Measurements from ENCODE around the gene C1QTNF5.

DNA sequence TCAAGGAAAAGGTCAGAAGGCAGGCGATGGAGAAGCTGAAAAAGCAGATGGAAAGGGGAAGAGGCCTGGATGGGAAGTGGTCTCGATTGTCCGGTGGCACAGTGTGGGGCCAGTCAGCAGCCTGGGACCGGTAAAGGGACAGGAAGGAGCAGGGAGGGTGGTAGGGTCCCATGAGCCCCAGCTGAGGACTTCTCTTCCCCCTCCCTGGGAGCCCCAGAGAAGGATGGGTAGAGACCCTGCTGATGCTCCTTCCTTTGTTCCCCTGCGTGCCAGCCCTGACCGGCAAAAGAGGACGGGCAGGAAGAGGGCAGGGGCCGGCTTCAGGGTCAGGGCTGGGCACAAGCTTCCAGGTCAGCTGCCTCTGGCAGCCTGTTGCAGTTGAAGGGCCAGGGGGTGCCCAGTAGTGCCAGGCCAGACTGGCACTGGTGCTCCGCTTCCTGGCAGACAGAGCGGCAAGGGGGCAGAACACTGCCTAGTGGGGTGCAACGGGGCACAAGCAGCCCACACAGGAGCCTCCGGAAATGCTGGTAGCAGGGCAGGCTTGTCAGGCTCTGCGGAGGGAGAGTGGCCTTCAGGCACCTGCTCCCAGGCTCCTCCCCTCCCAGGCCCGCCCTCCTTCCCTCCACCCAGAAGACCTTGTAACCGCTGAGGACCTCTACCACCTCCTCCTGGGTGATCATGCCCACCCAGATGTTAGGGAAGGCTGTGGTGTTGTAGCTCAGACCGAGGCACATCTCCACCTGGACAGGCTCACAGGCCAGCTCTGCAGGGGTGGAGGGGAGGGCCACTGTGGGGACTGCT, 739 bp upstream of the C1QTNF5 start:
- TF ChIP-seq, protein P1, sequence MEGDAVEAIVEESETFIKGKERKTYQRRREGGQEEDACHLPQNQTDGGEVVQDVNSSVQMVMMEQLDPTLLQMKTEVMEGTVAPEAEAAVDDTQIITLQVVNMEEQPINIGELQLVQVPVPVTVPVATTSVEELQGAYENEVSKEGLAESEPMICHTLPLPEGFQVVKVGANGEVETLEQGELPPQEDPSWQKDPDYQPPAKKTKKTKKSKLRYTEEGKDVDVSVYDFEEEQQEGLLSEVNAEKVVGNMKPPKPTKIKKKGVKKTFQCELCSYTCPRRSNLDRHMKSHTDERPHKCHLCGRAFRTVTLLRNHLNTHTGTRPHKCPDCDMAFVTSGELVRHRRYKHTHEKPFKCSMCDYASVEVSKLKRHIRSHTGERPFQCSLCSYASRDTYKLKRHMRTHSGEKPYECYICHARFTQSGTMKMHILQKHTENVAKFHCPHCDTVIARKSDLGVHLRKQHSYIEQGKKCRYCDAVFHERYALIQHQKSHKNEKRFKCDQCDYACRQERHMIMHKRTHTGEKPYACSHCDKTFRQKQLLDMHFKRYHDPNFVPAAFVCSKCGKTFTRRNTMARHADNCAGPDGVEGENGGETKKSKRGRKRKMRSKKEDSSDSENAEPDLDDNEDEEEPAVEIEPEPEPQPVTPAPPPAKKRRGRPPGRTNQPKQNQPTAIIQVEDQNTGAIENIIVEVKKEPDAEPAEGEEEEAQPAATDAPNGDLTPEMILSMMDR (IDR thresholded peaks at IDR 0.05; ENCODE audit: control extremely low read depth in 1 of 3, insufficient read depth in 1 of 3, low read depth in 1 of 3, low read length in 3 of 3) = no peak
- no peak for TF ChIP-seq SP1 (IDR thresholded peaks at IDR 0.05; ENCODE audit: low read depth, low read length)
- no peak for TF ChIP-seq POLR2A (IDR thresholded peaks at IDR 0.05; ENCODE audit: control extremely low read depth in 1 of 2, low read depth in 2 of 2, low read length in 2 of 2)
- TF ChIP-seq RAD21 (IDR thresholded peaks at IDR 0.05 in 1 of 2, conservative IDR thresholded peaks at IDR 0.05 in 1 of 2; ENCODE audit: low read depth in 2 of 2, low read length in 2 of 2) = no peak
- no peak for TF ChIP-seq JUND (IDR thresholded peaks at IDR 0.05; ENCODE audit: low read length)
- TF ChIP-seq, protein P2, sequence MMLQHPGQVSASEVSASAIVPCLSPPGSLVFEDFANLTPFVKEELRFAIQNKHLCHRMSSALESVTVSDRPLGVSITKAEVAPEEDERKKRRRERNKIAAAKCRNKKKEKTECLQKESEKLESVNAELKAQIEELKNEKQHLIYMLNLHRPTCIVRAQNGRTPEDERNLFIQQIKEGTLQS (IDR thresholded peaks at IDR 0.05; ENCODE audit: insufficient read depth, low read depth, low read length) = no peak
- no peak for TF ChIP-seq CHD1 (IDR thresholded peaks at IDR 0.05; ENCODE audit: low read depth, low read length)
- no peak for TF ChIP-seq POLR2AphosphoS5 (IDR thresholded peaks at IDR 0.05; ENCODE audit: low read depth, low read length)

All from H1 (cell line).